Left ventricle myocardium inferior (tissue), 1 donor: ENCODE data around the gene PLGRKT. TPM values are rescaled to one million over a fixed set of nuclear protein-coding genes. Genes with fewer than 3 reads are reported as not detected.
A peak's percentile ranks its signal among the peaks of the same experiment; 100 is the strongest.

ENCODE experiments used
- DNase-seq: peaks from one replicate; pipeline ENCODE4 v3.0.0-alpha.2; 2020
- H3K27ac ChIP-seq: fragments of 200-600 bp; replicated peaks from 2 replicates; pipeline ENCODE4 v1.8.0; 2021
- H3K27me3 ChIP-seq: fragments of 200-600 bp; 2 replicates; pipeline ENCODE4 v1.8.0; 2021; ENCODE audit warnings: low read depth
- H3K36me3 ChIP-seq: fragments of 200-600 bp; 2 replicates; pipeline ENCODE4 v1.8.0; 2021
- H3K4me1 ChIP-seq: fragments of 200-600 bp; 2 replicates; pipeline ENCODE4 v1.8.0; 2021
- H3K4me3 ChIP-seq: fragments of 200-600 bp; 2 replicates; pipeline ENCODE4 v1.8.0; 2021; ENCODE audit warnings: mild to moderate bottlenecking, moderate library complexity
- H3K9me3 ChIP-seq: fragments of 200-600 bp; replicated peaks from 2 replicates; pipeline ENCODE4 v1.8.0; 2021
- intact Hi-C: fragments of 100-400 bp; cut with micrococcal nuclease; formaldehyde crosslinking; loops from one replicate; pipeline ENCODE4 v1.11.0; 2022
- long read RNA-seq: library from polyadenylated mRNA; unstranded; transcript quantifications from one replicate; pipeline ENCODE4 v2.0.0, GENCODE V29; 2021
- total RNA-seq: library from RNA; stranded (reverse); fragmentation: NEBNext Ultra II Directional; extraction: Animal tissue kit (Norgen Biotek cat#: 25700); gene quantifications from one replicate; pipeline ENCODE4 v1.2.1, GENCODE V29; 2021
- TF ChIP-seq, protein P1 (sequence below): fragments of 200-600 bp; IDR thresholded peaks from 2 replicates; pipeline ENCODE4 v1.8.0; 2021; ENCODE audit warnings: antibody characterized with exemption, mild to moderate bottlenecking, borderline replicate concordance
- donor health status: DM: no; HTN: yes; CAD: no; lungs with severe emphysema.

The PLGRKT gene, protein sequence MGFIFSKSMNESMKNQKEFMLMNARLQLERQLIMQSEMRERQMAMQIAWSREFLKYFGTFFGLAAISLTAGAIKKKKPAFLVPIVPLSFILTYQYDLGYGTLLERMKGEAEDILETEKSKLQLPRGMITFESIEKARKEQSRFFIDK
- total RNA-seq: 34.3 TPM
- long read RNA-seq, transcript PLGRKT-201 (6 exons, 932 nt): major isoform, 24 of 28 reads
- long read RNA-seq, partial matches to known transcripts: 1 of 28 reads
- long read RNA-seq, other reads (novel, unspliced or antisense): 3 of 28 reads

DNA sequence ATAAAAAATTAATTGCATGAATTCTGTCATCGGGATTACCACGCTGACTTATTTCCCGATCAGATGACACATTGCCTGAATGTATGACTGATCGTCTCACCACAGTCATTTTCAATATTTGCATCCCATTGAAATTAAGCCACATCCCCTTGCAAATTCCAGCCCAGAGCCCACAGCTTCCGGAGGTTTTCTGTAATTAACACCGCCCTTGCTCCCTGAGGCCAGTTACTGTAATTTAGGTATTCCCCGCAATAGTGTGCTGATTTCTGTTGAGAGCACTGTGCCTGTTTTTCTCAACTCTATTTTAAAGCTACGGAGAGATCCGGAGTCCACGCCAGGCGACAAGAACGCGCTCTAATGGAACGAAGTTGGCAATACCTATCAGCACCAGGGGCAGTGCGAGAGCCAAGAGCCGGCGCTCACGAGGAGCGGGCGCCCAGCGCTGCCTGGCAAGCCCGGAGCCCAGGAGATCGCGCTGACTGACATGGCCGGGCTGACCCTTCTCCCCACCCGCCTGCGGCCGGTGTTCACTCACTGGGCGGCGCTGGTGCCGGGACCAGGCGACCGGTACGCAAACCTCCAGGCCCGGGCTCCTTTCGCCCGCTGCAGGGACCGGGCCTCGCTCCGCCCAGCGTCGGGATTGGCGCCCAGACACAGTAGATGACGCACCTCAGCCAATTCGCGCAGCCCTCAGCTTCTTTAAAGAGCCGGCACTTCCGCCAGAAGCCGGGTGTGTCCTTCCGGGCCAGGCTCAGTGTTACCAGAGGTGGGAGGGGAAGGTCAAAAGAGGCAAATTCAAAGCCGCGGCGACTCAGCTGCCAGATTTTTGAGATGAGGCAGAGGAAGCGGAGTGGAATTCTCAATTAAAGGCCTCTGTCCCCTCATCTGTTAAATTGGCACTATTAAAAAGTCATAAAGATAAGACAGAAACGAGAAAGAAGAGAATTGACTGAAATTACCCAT lies at the start of gene PLGRKT:
PLGRKT (minus strand) TSS at position 672 of the 963 bp plus-strand sequence. CDS start 5,948 bp downstream, outside the sequence.
- peaks cover 36% of the 10 kb centered on the region for H3K4me1 ChIP-seq
- TF ChIP-seq, protein P1, sequence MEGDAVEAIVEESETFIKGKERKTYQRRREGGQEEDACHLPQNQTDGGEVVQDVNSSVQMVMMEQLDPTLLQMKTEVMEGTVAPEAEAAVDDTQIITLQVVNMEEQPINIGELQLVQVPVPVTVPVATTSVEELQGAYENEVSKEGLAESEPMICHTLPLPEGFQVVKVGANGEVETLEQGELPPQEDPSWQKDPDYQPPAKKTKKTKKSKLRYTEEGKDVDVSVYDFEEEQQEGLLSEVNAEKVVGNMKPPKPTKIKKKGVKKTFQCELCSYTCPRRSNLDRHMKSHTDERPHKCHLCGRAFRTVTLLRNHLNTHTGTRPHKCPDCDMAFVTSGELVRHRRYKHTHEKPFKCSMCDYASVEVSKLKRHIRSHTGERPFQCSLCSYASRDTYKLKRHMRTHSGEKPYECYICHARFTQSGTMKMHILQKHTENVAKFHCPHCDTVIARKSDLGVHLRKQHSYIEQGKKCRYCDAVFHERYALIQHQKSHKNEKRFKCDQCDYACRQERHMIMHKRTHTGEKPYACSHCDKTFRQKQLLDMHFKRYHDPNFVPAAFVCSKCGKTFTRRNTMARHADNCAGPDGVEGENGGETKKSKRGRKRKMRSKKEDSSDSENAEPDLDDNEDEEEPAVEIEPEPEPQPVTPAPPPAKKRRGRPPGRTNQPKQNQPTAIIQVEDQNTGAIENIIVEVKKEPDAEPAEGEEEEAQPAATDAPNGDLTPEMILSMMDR: peak; percentile 43
- H3K36me3 ChIP-seq: peaks cover 13% of the 10 kb centered on the region
- H3K27ac ChIP-seq: peak within 1 kb of the TSS; percentile 96
- peak; percentile 96 for DNase-seq
- no peaks in the 10 kb centered on the region for H3K9me3 ChIP-seq
- H3K27me3 ChIP-seq: no peaks in the 10 kb centered on the region
- peak within 1 kb of the TSS; percentile 75 for H3K4me3 ChIP-seq
- intact Hi-C loops: no loop called here

DNA sequence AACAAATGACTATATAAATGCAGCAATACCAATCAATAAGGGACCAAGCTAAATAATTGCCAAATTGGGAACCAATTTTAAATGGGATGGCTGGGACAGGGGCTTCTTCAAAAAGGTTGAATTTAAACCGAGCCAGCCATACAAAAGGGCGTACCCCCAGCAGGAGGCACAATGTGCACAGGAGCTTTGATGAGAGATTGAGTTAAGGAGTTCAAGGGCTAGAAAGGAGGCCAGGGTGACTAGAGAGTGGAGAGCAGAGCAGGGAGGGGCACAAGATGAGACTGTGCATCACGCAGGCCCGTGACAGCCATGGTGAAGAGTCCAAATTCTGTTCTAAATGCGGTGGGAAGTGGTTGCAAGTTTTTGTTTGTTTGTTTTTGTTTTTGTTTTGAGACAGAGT lies 49.3 kb upstream of the PLGRKT start:
- no peak overlapping the region for H3K4me3 ChIP-seq
- H3K27ac ChIP-seq: no peak overlapping the region
- no peaks in the 10 kb centered on the region for H3K4me1 ChIP-seq
- intact Hi-C loops: no loop called here
- TF ChIP-seq, protein P1: no peak
- no peaks in the 10 kb centered on the region for H3K9me3 ChIP-seq
- no peak for DNase-seq
- no peaks in the 10 kb centered on the region for H3K27me3 ChIP-seq
- no peaks in the 10 kb centered on the region for H3K36me3 ChIP-seq

DNA sequence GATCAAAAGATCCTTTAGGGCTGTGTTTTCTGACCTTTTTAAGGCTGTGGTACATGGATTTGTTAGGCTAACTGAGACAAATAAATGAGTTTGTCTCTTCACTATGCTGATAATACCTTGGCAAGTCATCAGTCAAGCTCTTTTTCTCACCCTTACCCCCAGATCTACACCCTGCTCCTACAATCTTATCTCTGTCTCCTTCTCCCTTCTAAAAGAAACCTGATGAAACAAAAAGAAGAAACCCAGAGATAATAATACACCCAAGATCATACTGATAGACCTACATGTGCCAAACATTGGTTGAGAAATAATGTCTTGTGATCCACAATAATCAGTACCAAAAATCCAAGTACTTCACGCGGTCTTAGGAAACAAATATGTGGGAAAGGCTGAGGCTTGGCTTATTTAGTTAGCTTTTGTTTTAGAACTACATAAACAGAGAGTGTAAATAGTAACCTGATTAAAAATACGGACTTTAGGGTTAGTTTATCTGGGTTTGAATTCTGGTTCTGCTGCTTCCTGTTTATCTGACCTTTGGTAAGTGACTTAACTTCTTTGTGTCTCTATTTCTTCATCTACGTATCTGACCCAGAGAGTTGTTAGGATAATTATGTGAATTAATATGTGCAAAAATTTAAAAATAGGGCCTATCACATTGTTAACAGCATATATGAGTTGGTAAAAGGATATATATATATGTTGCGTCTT lies 47.8 kb upstream of the PLGRKT start:
- Histone ChIP-seq H3K4me3 (no peak overlapping the region), H3K27me3 (no peaks in the 10 kb centered on the region), H3K4me1 (no peaks in the 10 kb centered on the region), H3K27ac (no peak overlapping the region), H3K36me3 (no peaks in the 10 kb centered on the region), H3K9me3 (no peaks in the 10 kb centered on the region)
- TF ChIP-seq, protein P1: no peak
- intact Hi-C loops: no loop called here
- DNase-seq: no peak

DNA sequence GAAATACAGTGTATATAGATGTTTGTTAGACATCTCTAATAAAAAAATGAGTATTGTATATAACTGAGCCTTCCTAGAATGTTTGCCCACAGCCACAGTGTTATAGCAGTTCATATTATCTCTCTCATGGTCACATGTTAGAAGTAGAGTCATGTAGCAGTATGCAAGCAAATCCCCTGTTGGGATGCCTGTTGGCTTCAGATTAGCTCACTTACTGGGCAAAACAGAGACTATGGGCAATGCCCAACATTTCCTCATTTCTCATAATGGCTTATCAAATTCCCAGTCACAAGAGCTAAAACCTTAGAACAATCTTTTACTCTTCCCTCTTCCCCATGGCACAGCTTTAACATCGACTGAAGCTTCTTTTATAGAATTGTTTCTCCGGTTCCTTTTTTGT lies 45.6 kb upstream of the PLGRKT start:
- Histone ChIP-seq H3K27ac (no peak overlapping the region), H3K27me3 (no peaks in the 10 kb centered on the region), H3K4me3 (no peak overlapping the region), H3K36me3 (no peaks in the 10 kb centered on the region), H3K9me3 (no peaks in the 10 kb centered on the region), H3K4me1 (no peaks in the 10 kb centered on the region)
- DNase-seq: no peak
- intact Hi-C loops: no loop called here
- TF ChIP-seq, protein P1: no peak

DNA sequence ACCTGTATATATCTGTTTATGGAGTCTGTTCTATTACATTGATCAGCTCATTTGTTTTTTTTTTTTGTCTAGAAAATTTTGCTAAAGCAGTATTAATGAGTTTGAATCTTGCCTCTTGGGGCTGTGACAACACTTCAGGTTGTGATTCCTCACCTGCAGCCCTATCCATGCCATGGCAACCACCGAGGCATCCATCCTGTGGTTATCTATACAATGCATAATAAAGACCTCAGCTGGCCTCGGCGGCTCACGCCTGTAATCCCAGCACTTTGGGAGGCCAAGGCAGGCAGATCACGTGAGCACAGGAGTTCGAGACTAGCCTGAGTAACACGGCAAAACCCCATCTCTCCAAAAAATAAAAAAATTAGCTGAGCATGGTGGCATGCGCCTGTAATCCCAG lies 44.5 kb upstream of the PLGRKT start:
- intact Hi-C loops: no loop called here
- TF ChIP-seq, protein P1: no peak
- Histone ChIP-seq H3K9me3 (no peaks in the 10 kb centered on the region), H3K4me1 (no peaks in the 10 kb centered on the region), H3K27me3 (no peaks in the 10 kb centered on the region), H3K36me3 (no peaks in the 10 kb centered on the region), H3K27ac (no peak overlapping the region), H3K4me3 (no peak overlapping the region)
- DNase-seq: no peak
